MV-4-11 (cell line): Measurements from ENCODE around the gene DNM1.
A peak's percentile ranks its signal among the peaks of the same experiment; 100 is the strongest.

ENCODE experiments used
- DNase-seq: peaks from one replicate; lab custom pipeline; 2025; lab: John Stamatoyannopoulos, UW

The DNM1 gene

DNA sequence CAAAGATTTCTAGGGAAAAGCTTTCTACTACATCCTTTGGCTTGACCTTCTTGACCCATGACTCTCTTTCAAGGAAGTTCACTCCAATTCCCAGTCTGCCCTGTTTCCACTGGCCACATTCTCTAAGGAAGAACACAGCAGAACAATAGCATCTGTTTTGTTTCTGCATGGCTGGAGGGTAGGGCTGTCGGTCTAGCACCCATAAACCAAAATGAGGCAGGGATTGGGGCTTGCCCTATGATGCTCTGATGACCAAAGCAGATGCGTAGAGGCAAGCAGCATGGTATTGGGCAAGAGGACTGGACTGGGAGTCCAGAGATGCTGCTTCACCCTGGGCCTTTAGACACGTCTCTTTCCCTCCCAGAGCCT is 48.5 kb downstream of the DNM1 start:
- no peak for DNase-seq

DNA sequence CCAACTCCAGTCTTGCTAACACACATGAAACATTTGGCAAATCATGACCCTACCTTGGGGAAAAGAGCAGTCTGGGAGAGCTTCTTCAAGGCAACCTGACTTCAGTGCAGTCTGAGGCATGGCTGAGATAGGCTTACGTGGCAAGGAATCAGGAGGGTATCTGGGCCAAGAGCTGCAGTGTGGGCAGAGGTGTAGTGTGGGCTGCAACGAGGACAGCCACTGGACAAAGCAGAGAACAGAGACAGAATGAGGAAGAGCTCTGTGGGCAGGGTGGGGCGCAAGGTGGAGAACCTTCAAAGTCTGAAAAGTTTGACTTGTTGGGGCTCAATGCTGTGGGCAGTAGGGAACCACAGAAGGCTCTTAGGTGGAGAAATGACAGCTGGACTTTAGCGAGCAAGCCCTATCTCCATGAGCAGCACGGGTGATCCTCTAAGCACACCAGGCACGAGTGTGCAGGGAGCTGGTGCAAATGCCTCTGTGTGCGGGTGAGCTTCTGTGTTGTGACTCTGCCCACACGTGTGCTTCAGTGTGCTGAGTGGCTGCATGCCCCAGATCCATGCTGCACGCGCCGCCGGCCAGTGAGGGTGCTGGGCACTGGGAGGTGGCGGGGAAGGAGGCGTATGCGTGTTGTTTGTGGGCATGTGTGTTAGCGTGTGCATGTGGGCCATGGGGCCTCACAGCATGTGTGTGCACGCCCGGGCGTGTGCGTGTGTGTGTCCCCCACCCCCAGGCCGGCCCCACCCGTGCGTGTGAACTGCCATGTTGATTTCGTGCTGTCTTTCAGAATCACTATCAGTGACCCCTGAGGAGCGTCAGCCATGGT is 49.3 kb downstream of the DNM1 start:
- DNase-seq: no peak

DNA sequence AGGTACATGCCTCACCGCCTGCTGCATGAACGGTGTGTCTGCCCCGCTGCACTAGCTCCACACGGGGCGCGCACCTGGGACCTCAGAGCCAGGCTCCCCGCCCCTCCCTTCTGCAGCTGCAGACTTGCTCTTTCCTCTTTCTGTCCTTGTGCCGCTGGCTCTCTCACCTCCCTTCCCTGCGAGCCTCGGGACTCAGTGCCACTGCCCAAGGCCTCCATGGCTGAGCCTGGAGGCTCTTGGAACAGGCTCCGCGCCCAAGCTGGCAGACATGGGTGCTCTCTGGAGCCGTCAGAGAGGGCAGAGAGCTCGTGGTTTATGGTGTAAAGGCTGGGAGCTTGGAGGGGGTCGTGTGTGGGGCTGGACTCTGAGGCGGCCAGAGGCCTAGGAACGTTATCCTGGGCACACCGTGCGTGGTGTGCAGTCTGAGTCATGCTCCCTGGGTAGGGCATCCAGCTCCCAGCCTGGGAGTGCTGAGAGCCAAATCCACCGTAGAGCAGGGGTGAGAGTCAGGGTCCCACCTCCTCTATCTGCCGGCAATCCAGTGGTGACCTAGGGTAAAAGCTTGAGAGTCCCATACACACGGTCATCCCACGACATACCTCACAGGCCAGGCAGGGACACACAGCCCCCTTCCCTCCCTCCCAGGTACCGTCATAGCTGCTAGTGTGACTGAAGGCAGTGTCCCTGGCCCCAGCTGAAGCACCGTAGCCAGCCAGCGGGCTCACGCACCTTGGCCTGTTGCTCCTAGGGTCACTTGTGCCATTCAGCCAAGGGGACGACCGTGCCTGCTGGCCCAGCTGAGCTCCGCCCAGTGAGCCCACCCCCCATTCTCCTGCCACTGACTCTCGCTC is 50.2 kb downstream of the DNM1 start:
- peak; percentile 2 for DNase-seq

DNA sequence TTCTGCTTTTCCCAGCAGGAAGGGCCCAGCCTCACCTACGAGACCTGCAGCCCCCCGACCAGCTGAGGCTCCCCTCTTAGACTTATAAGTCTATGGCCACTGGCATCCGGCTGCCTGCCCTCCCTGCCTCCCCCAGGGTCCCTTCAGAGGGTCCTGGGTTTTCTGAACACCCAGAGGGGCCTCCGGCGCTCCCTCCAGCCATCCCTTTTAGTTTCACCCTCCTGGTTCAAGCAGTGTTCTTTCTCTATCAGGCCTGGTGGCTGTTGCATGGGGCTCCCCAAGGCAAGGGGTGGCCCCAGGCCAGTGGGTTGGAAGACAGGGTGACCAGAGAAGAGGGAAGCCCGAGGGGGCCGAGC is 50.8 kb downstream of the DNM1 start:
- no peak for DNase-seq

DNA sequence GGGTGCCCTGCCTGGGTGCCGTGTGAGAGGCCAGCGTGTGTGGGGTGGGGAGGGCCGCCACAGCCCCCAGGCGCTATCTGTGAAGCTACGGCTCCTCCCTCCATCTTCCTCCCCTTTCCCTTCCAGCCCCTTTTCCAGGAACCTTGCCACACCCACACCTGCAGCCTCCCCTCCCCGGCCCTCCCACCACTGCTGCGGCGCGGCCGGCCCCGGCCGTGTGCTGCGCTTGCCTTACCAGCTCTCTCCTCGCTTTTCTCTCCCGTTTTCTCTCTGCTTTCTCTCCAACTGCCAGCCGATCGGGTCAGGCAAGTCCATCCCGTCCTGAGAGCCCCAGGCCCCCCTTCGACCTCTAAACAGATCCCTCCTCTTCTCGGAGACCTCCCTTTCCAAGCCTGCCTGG is 51.2 kb downstream of the DNM1 start:
- no peak for DNase-seq

DNA sequence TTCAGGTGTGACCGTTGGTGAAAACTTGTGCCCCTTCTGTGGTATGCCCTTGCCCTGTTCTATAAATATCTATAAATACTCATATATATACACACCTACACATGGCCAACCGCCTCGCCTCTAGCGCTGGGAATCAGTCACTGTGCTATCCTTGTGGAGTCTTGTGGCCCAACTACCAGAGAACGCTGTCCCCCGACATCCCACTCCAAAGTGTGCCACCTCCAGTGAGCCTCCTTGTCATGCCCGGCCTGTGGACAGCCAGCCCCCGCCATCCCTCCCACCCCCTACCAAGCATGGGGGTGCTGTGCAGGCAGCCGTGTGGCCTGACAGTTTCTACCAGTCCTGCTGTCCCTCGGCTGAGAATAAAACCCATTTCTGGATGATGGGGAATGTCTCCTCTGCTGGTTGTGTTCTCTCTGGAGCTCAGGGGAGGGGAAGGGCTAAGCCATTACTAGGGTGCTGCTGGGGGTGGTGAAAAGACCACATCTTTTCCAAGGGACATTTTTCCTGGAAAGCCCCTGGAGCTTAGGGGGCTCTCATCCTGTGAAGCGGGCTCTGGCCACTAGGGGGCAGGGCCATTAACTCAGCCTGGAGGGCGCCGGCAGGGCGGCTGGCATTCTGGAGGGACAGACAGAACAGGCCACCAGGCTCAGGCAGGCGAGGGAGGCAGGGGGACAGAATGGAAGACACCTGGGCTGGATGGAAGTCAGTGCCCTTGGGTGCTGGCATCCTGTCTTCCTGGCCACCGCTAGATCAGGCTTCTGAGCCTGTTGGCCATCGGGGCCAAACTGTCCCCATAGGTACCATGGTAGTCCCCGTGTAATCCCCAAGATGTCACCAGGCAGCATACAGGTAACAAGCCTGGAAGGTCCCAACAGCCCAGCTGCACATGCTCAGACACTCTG is 51.9 kb downstream of the DNM1 start:
- peak; percentile 6 for DNase-seq

DNA sequence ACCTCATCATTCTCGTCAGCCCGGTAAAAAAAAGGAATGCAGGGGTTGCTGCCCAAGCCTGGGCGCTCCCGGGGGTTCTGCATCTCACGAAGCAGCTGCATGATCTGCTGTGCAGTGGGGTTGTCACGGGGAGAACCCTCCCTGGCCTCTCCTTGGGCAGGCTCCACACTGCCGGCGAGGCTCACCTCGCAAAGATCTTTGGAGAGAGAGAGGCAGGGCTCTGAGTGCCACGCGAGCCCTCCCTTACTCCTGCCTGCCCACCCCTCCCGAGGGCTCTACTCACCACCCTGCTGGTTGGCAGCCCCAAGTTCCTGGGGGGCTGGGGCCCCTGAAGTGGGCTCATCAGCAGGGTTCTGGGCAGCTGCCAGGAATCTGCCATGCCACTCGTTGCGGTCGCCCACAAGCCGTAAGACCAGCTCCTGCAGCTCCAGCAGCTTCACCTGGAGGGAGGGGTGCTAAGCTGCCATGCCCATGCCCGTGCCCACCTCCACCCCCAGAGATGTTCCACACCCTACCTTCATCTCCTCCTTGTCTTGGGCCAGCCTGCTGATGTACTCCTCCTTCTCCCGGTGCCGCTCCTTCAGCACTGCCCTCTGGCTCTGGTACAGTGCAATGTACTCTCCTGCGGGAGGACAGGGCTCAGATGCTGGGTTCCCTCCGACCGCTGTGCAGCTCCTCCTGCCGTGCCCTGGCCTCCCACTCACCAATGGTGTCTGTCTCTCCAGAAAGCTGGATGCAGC is 54.1 kb downstream of the DNM1 start:
- no peak for DNase-seq

DNA sequence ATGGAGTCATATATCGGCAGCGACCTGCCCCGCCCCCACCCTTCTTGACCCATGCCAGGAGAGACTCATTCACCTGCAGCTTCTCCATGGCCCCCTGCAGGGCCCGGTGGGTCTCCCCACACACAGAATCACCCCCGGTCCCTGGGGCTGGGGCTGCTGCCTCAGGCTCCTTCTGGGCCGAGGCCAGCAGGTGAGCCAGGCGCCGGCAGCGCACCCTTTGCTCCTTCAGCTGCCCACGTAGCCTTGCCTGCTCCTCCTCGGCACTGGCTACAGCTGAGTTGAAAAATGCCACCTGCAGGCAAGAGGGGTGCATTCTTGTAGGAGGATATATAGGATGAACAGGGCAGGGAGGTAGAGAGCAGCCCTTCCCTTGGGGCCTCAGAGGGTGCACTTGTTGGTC is 54.7 kb downstream of the DNM1 start:
- DNase-seq: no peak

DNA sequence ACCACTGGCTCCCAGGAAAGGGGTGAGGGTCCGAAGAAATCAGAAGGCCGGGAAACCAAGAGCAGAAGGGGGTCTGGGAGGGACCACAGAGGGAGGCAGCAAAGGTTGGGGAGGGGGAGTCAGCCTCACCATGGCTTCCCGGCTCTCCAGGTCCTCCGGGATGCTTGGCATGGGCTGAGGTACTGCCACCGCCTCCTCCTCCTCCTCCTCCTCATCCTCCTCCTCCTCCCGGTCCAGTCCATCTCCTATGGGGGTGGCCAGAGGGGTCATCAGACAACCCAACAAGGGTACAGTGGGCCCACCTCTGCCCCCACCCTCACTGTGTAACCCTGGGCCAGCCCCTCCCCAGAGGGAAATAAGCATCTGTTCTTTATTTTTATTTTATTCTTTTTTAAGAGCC is 55.1 kb downstream of the DNM1 start:
- no peak for DNase-seq

DNA sequence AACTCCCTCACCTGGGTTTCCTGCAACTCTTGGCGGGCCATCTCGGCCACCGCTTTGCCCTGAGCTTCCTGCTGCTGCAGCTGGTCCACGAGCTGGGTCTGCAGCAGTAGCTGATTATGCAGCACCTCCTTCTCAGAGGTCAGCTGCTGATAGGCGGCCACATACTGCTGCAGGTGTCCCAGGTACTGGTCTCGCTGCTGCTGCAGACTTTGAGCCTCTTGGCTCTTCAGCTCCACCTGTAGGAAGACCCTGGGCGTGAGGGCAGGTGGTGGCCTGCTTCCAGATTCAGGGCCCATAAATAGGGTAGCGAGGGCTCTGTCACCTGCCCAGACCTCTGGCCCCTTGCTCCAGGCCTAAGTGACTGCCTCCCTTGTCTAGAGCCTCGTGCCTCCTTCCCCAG is 56.0 kb downstream of the DNM1 start:
- DNase-seq: no peak

DNA sequence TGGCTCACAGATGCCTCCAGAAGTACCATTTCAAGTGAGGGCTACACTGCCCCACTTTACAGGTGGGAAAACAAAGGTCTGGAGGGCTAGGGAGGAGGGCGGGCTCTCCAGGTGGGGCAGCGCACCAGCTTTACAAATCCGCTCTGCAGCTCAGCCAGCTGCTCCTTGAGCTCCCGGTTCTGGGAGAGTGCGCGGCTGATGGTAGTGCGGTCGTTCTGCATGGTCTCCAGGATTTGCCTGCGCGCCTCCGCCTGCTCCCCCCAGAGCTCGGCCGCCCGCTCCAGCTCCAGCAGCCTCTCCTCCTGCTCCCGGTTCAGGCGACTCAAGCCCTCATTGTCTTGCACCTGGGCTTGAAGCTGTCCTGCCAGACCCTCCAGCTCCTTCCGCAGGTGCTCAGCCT is 57.2 kb downstream of the DNM1 start:
- no peak for DNase-seq

DNA sequence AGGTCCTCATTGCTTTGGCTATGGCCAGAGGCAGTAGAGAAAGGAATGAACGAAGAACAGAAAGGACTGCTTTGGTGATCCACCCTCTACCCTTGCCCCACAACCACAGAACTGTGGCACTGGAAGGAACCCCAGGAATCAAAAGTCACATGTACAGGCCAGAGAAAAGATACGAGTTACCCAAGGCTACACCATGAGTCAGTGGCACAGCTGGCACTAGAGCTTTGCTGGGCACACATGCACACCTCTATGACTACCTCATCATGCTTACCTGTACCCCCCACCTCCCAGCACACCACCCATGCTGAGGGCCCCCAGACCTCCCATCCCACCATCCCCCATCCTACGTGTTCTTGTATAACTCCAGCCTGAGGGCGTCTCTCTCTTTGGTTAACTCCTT is 59.5 kb downstream of the DNM1 start:
- DNase-seq: no peak

DNA sequence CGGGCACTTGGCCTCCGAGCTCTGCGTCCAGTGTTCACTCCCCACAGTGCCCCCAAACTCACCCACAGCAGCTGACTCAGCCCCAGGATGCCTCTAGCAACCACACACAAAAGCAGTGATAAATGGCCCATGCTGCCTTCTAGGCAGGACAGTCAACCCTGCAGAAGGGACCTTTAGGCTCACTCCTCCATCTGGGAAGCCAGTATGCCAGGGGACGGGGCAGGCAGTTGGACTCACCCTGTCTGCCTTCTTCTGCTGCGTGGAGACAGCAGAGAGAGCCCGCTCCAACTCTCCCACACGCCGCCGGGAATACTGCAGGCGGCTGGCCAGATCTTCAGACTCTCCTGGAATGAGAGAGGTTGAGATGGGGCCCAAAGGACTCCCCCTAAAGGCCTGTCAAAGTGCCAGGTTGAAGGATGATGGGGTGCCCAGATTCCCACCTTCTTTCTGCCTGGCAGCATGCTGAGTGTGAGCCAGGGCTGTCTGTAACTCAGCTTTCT is 62.2 kb downstream of the DNM1 start:
- no peak for DNase-seq

DNA sequence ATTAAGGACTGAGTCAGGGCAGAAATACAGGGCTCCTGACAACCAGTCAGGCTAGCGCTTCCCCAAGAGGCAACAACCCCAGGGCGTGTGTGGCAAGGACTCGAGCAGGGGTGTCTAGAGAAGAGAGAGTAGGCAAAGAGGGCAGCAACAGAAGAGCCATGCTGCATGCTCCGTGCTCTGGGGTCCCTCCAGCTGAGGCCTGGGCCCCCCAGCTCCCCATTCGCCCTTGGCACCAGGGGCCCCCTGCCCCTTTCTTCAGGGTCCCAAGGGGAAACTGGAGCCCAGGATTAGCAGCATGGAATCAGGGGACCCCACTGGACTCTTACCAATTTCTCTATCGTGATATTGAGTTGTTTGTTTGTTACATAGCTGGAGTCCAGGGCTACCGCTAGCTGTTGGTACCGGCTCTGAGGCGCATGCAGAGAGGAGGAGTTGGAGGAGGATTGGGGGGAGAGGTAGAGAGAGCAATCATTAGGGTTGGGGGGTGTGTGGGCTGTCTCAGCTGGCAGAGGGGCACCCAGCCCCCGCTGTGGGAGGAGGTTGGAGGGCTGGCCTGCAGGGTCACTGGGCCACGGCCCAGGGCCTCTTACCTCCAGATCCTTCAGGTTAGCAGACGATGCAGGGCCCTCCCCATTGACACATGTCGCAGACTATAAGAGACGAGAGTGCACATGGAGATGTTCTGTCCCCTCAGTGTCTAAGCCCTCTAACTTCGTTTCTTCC is 63.9 kb downstream of the DNM1 start:
- no peak for DNase-seq

DNA sequence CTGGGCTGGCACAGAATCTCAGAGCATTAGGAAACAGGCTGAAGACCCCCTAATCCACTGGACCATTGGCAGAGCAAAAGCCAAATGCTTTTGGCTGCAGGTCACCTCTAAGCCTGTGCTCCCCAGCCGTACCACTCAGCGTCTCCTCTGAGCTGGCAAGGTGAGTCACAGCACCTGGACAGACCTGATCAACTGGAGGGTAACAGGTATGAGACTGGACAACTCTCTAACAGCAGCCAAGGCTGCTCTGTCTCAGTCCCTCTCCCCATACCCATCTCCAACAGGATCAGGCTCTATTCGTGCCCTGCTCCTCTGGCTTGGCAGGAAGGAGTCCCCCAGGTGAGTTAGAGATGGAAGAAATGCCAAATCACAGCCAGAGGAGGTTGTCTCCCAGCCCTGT is 67.9 kb downstream of the DNM1 start:
- no peak for DNase-seq

DNA sequence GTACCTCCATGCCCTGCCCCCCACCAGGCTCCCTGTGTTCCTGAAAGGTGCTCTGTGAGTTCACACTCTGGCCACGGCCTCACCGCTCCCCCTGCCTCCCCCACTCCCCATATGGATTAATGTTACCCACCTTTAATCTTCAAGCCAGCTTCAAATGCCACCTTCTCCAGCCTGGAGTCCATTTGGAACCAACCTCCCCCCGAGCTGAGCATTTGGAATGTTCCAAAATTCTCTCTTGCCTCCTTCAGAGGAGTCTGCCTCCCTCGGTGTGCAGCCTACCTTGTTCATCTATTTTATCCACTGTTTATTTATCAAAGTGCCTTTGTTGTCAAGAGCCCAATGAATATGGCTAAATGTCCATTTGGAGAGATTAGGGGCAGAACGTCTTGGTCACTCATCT is 68.3 kb downstream of the DNM1 start:
- DNase-seq: no peak

DNA sequence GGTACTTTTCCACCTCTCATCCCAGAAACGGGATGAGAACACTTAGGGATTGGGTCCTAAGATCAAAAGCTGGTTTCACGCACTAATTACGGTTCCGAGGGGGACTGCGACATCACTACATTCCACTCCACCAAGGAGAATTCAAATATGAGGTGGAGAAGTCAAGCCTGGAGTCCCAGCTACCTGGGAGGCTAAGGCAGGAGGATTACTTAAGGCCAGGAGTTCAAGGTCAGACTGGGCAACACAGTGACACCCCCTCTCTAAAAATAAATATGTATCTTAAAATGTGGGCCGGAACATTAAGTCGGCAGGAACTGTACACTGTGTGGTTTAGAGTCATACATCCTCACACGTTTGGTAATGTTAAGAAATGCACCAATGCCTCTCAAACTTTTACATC is 71.1 kb downstream of the DNM1 start:
- no peak for DNase-seq

DNA sequence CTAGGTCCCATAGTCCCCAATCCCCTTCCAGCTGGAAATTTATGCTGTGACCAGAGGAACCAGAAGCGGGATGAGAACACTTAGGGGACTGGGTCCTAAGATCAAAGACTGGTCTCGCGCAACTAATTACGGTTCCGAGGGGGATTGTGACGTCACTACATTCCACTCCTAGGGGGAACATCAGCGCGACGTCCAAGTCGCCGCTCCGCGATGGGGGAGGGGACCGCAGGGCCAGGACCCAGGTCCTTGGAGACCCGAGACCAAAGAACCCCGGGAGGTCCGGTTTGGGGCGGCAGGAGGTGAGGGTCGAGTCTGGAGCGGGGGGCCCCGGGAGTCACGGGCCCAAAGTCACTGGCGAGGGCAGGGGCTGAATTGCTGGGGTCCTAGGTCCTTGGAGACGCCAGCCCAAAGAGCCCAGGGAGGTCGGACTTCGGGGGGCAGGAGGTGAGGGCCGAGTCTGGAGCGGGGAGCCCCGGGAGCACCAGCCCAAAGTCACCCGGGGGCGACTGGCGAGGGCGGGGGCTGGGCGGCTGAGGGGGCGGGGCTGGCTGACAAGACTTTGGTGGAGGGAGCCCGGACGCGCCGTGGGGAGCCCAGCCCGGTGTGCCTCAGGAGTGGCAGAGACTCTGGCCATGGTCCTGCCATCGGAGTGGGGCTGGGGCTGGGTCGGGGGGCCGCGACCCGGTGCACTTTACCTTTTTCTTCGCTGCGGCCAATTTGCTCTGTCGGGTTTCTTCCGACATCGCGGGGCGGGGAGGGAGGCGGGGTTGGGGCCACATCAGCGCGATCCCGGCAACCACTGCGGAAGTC is 72.2 kb downstream of the DNM1 start, which contains the start of gene GOLGA2:
Gene GOLGA2 (minus strand): TSS at position 810 of the 810 bp plus-strand sequence. CDS start 31 bp downstream, at position 779.
- DNase-seq: no peak

DNA sequence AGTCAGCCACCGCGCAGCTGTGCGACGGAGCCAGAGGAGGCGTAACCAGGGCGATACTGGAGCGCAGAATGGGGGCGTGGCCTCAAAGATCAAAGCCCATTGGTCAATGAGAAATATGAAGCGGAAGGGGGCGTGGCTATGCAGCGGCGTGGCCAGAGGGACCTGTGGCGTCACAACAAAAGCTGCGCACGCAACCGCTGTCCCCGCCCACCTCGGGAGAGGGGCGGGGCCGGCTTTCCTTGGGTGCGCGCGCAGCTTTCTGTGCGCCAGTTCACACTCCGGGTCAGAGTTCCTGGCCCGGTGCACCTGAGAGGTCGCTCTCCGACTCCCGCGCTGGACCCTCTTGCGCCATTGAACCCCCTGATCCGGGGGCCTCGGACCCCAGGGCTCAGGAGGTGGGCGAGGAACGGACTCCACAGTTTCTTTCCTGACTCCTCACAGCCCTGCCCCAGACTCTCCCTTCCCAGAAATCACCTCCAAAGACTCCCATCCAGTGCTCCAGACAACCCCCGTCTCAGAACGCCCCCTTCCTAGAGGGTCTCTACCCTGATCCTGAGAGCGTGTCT is 72.9 kb downstream of the DNM1 start, which contains the start of gene SWI5:
Gene SWI5 (plus strand): TSS at position 269 of the 566 bp plus-strand sequence.
- peak; percentile 99 for DNase-seq
